GM19043 (cell line): ENCODE data around the gene TESK2.

Experiments
- ATAC-seq: cut with Tn5 transposase; IDR thresholded peaks from one replicate; pipeline ENCODE4 v1.9.1; 2021; ENCODE audit warnings: low read depth; ENCODE audit not compliant: unreplicated experiment

TESK2 gene

DNA sequence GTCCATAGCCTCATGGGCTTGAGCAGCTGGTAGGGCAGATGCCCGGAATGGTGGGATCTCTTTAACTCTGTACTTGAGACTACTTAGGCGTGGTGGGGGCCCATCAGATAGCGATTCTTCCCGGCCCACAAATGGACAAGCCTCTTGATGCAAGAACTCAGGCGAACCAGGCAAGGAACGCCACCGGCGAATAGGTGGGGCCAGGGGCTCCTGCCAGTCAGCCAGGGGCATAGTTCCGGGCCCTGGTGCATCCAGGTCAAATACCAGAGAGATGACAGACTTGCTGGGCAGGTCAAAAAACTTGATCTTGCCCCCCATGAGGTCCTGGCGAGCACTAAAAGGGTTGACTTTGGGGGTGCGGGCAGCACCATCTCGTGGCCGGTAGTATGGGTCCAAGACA, 145.9 kb downstream of the TESK2 start:
- ATAC-seq = no peak

GRCh38 chr1:45344499-45344898, 146.5 kb downstream of the TESK2 start:
- no peak for ATAC-seq

DNA sequence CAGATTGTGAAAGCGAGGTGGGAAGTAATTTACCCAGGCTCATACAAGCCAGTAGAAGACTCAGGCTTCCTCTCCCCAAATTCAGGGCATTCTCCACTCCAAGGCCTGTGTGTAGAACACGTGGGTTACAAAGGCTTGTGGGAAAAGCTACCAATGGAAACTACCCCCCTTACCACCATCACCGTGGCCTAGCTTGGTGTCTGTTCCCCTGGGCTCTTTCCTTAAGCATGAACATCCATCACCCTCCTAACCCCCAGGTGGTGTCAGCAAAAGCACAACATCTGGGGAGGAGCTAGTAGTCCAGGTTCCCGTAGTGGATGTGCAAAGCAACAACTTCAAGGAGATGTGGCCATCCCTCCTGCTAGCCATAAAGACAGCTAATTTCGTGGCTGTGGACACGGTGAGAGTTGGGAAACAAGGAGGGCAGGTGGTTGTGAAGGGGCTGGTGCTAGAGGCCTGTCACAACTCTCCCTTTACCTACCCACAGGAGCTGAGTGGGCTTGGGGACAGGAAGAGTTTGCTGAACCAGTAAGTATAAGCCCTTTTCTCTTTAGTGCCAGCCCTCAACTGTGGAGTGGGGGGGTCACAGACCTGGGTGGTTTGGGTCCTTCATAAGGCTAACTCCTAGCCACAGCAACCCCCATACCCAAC, 150.0 kb downstream of the TESK2 start:
- ATAC-seq = no peak

DNA sequence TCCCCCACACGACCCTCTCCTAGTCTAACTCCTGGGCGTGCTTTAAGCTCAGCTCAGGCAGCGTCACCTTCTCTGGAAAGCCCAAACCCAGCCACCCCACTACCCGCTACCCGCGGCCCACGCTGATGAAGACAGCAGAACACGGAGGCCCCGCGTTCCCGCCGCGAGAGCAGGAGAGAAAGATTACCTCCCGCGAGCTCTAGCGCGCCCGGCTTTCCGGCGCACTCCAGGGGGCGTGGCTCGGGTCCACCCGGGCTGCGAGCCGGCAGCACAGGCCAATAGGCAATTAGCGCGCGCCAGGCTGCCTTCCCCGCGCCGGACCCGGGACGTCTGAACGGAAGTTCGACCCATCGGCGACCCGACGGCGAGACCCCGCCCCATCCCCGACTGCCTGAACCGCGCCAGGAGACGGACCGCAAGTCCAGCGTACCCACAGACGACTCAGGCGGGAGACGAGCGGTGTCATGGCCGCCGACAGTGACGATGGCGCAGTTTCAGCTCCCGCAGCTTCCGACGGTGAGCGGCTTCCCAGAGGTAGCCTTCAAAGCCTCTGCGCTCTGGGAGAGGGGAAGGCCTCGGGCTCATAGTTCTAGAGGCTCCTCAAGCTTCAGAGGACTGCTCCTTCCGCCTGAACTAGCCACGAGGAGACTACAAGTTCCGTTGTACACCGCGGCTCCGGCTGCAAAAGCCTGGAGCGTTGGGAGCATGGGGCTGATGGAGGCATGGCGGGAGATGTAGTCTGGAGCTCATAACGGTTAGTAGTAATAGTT, 151.0 kb downstream of the TESK2 start, which contains the start of the genes MUTYH and TOE1:
TSS of gene MUTYH (minus strand) at position 652 of the 770 bp plus-strand sequence. CDS start 5,935 bp downstream, outside the sequence.
TSS of gene TOE1 (plus strand) at position 382 of the 770 bp plus-strand sequence. CDS start at position 465, 83 bp downstream.
- peak; percentile 75 for ATAC-seq

GRCh38 chr1:45337630-45338325, 153.2 kb downstream of the TESK2 start:
- ATAC-seq = no peak

DNA sequence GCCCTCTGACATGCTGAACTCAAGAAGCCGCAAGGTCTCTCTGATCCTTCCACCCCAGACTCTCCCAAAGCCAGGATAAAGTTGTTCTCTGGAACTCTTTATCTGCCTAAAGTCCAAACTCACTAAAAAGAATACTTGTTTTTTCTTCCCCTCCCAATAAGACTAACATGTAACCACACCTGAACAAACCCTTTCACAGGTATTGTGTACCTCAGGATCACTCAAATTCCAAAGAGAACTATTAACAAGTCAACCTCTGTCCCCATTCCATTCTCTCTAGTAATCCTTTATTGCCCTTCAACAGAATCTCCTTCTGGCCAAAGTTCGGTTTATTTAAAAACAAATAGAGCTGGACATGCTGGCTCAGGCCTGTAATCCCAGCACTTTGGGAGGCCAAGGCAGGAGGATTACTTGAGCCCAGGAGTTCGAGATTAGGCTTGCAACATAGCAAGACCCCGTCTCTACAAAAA, 155.1 kb downstream of the TESK2 start:
- ATAC-seq = no peak

- ATAC-seq = no peak
These were observed 156.4 kb downstream of the TESK2 start for GRCh38 chr1:45334308-45335245.

DNA sequence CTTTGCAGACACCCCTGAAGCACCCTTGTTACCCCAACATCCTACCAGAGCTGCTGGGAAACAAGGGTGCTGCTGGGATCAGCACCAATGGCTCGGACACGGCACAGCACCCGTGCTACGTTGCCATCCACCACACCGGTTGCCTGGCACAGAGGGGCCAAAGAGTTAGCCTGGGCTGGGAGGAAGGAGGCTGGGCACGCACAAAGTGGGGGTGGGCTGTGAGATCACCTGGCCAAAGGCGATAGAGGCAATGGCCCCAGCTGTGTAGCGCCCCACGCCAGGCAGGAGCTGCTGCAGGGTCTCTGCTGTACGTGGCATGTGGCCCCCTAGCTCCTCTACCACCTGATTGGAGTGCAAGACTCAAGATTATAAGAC, 158.6 kb downstream of the TESK2 start:
- ATAC-seq = no peak

- no peak for ATAC-seq
These were observed 159.3 kb downstream of the TESK2 start for GRCh38 chr1:45331436-45332345.

DNA sequence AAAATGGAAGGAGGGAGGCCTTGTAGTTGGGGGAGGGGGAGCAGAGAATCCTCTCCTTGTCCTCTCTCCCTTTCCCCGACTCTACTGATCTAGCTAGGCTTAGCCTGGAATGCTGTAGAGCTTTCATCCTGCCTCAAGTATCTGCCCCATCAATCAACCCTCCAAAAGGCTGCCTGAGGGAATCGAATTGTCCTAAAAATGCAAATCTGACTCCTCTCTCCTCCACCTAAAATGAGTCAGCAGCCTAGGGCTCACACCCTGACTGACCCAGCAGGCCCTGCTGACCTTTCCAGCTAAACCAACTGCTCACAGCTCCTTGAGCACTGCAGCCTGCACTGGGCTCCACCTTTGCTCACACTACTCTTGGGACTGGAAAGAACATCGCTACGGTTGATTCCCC, 161.5 kb downstream of the TESK2 start:
- no peak for ATAC-seq

DNA sequence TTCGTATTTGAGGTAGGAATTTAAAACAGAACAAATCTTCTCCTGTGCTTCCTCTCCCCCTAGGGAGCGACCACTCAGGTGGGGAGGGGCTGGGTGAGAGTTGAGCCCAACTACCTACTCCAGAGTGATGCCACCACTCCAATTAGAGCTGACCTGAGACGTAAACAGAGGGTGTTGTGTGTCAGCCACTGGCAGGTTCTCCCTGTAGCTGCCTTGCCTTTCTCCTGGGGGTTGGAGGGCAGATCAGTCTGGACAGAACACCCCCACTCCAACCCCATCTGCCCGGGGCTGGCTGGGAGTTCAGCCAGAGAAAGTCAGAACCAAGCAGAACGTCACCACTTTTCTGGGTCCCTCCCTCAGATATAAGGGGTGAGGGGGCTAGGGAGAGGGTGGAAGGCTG, 162.3 kb downstream of the TESK2 start:
- ATAC-seq = no peak

DNA sequence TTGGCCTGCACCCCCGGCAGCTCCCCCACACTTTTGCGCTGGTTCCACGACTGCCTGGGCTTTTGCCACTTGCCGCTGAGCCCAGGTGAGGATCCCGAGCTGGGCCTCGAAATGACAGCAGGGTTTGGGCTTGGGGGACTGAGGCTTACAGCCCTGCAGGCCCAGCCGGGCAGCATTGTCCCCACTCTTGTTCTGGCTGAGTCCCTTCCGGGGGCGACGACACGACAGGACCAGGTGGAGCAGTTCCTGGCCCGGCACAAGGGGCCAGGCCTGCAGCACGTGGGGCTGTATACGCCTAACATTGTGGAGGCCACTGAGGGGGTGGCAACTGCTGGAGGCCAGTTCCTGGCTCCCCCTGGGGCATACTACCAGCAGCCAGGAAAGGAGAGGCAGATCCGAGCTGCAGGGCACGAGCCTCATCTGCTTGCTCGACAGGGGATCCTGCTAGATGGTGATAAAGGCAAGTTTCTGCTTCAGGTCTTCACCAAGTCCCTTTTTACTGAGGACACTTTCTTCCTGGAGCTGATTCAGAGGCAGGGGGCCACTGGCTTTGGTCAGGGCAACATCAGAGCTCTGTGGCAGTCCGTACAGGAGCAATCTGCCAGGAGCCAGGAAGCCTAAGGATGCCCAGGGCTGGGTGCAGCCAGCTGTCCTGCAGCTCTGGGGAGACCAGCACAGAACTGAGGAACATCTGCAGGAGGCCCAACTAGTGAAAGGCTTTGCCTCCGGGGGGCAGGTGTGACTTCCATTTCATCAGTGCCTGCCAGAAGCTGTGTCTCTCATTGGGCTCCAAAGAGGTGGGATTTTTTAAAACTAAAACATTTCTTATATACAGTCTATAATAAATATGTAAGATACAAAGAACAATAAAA, 163.1 kb downstream of the TESK2 start:
- no peak for ATAC-seq

DNA sequence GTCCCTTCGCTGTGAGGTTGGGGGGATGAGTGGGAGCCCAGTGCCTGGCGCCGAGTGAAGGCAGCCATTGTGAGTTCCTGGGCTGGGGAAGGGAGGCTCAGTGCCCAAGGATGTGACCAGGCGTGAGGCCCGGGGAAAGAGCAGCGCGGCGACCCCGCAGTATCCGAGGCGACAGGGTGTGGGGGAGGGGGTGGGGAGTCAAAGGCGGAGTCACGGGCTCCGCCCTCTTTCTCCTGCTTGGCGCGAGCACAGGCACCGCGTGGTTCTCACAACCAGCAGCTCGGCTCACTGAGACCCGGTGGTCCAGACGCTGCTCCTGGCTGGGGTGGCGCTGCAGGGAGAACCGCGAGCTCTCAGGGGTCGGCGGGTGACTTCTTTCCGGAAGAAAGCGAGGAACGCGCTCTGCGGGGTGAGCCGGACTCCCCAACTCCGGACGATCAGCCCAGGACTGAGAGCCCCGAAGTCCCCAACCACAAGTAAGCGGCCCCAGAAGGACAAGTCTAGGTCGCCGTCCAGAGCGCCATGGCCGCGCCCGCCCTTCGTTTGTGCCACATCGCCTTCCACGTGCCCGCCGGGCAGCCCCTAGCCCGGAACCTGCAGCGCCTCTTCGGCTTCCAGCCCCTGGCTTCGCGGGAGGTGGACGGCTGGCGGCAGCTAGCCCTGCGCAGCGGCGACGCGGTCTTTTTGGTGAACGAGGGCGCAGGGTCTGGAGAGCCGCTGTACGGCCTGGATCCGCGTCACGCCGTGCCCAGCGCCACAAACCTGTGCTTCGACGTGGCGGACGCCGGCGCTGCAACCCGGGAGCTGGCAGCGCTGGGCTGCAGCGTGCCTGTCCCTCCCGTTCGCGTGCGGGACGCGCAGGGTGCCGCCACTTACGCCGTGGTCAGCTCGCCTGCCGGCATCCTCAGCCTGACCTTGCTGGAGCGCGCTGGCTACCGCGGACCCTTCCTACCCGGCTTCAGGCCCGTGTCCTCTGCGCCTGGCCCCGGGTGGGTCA, 164.0 kb downstream of the TESK2 start, which contains the start of gene HPDL:
TSS of gene HPDL (plus strand) at position 269 of the 997 bp plus-strand sequence. CDS start at position 523, 254 bp downstream.
- peak; percentile 74 for ATAC-seq

DNA sequence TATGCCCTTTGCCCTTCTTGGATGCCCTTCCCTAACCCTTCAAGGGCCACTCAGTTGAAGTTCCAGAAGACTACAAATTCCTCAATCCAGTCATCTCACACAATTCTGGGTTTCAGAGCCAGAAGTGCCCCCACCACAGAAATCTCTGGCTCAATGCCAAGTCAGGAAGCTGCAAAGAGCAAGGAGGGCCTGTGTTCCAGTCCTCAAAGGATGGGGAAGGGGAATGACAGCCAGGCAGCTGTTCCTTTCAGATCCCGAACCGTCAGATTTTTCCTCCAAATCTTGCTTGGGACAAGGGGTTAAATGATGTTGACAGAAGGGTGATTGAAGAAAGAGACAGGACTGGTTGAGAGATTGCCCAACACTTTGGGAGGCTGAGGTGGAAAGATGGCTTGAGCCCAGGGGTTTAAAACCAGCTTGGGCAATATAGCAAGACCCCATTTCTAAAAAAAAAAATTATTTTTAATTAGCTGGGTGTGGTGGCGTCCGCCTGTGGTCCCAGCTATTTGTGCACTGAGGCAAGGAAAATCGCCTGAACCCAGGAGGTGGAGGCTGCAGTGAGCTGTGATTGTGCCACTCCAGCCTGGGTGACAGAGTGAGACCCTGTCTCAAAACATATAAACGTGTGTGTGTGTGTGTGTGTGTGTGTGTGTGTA, 165.0 kb downstream of the TESK2 start:
- no peak for ATAC-seq

GRCh38 chr1:45322486-45323040, 168.4 kb downstream of the TESK2 start:
- no peak for ATAC-seq

DNA sequence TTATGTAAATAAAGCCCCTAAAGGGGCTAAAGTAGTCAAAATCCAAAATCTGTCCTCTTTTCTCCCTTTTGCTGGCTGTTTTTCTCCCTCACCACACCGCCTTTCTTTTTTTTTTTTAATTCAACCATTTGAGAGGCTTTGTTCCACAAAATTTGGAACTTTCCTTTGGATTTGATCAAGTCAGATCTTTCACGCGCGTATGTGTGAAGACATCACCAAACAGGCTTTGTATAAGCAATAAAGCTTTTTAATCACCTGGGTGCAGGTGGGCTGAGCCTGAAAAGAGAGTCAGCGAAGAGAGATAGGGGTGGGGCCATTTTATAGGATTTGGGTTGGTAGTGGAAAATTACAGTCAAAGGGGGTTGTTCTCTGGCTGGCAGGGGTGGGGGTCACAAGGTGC, 169.5 kb downstream of the TESK2 start:
- ATAC-seq = no peak
